IPS-18c (cell line): ENCODE measurements around the gene C19orf12.
"Not testable (repeated sequence)": the region's sequence is repeated elsewhere in the genome, so short reads cannot be mapped to it uniquely, and the experiment has no call there.

Source experiments
- H3K4me3 ChIP-seq: 2 replicates; pipeline ENCODE4 v1.7.0; 2013; ENCODE audit warnings: low read depth, mild to moderate bottlenecking, low read length, moderate library complexity; ENCODE audit not compliant: insufficient read depth
- H3K9me3 ChIP-seq: one replicate; pipeline ENCODE4 v1.6.1; 2013; ENCODE audit warnings: mild to moderate bottlenecking, low read length, moderate library complexity; ENCODE audit not compliant: control insufficient read depth, insufficient read depth

C19orf12 gene

DNA sequence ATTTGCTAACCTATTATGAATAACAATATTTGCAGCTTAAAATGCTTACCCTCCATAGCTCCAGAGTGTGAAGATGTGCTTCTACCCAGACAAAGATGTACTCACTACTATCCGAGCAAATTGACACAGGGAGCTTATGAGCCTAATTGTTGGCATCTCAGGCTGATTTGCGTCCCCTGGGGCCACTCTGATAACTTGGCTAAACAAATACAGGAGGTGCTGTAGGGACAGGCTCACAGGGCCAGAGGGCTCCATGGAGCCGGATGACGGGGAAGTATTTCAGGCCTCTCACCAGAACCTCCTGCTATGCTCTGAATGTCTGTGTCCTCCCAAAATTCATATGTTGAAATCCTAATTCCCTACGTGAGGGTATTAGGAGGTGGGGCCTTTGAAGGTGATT is 26.7 kb upstream of the C19orf12 start:
- Histone ChIP-seq H3K4me3 (no peak overlapping the region), H3K9me3 (no peaks in the 10 kb centered on the region)

DNA sequence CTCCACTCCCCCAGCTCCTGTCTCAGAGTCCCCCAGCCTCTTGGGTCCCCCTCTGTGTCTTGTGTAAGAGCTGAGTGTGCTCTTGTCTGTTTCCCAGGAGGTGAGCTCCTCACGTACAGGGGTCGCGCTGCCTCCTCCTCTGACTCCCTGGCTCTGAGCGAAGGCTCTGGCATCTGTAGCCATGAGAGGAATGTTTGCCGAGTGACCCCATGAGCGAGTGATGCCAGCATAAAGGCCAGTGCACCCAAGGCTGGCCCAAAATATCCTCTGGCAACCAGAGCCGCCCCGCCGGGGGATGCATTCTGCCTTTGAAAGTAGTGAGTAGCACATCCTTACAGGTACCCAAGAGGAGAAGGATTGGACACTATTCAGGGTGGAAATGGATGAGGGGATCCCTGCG is 26.2 kb upstream of the C19orf12 start:
- Histone ChIP-seq H3K4me3 (no peak overlapping the region), H3K9me3 (no peaks in the 10 kb centered on the region)

- H3K9me3 ChIP-seq, result no peaks in the 10 kb centered on the region
- H3K4me3 ChIP-seq, result no peak overlapping the region
Measured at GRCh38 chr19:29737461-29738000, 22.5 kb upstream of the C19orf12 start.

- H3K4me3 ChIP-seq, result no peak overlapping the region
- H3K9me3 ChIP-seq, result no peaks in the 10 kb centered on the region
Measured at GRCh38 chr19:29735829-29736228, 20.8 kb upstream of the C19orf12 start.

GRCh38 chr19:29731331-29731850 is 16.3 kb upstream of the C19orf12 start:
- no peak overlapping the region for H3K4me3 ChIP-seq
- no peaks in the 10 kb centered on the region for H3K9me3 ChIP-seq

- no peak overlapping the region for H3K4me3 ChIP-seq
- no peaks in the 10 kb centered on the region for H3K9me3 ChIP-seq
Measured at GRCh38 chr19:29727906-29728305, 12.8 kb upstream of the C19orf12 start.

GRCh38 chr19:29724746-29725145 is 9.7 kb upstream of the C19orf12 start:
- Histone ChIP-seq H3K9me3 (no peaks in the 10 kb centered on the region), H3K4me3 (no peak overlapping the region)

- H3K9me3 ChIP-seq, result no peaks in the 10 kb centered on the region
- no peak overlapping the region for H3K4me3 ChIP-seq
Measured at GRCh38 chr19:29724102-29724641, 9.1 kb upstream of the C19orf12 start.

GRCh38 chr19:29717051-29717450 is 2.0 kb upstream of the C19orf12 start:
- Histone ChIP-seq H3K4me3 (no peak overlapping the region), H3K9me3 (no peaks in the 10 kb centered on the region)

GRCh38 chr19:29715701-29716581 is 880 bp upstream of the C19orf12 start:
- H3K4me3 ChIP-seq, result peak overlapping the region; percentile 73
- H3K9me3 ChIP-seq, result no peaks in the 10 kb centered on the region

DNA sequence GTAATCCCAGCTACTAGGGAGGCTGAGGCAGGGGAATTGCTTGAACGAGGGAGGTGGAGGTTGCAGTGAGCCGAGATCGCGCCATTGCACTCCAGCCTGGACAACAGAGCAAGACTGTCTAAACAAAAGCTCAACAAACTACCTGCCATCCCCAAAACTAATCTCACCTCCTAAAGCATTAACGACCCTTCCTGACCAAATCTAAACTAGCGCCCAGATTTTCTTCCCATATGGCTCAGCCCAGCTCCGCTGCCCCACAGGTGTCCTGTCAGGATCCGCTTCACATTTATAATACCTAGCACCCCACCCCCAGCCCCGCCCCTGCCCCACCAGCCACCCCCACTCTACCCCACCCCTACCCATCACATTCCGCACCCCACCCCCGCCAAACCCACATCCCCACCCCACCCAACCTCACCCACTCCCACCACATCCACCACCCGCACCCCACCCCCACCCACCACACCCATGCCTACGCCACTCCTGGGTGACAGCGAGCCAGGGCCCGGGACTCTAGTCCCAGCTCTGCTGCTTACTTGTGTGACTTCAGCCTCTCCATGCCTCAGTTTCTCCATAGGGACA is 599 bp downstream of the C19orf12 start:
- H3K9me3 ChIP-seq, result no peaks in the 10 kb centered on the region
- peak overlapping the region; percentile 73 for H3K4me3 ChIP-seq

DNA sequence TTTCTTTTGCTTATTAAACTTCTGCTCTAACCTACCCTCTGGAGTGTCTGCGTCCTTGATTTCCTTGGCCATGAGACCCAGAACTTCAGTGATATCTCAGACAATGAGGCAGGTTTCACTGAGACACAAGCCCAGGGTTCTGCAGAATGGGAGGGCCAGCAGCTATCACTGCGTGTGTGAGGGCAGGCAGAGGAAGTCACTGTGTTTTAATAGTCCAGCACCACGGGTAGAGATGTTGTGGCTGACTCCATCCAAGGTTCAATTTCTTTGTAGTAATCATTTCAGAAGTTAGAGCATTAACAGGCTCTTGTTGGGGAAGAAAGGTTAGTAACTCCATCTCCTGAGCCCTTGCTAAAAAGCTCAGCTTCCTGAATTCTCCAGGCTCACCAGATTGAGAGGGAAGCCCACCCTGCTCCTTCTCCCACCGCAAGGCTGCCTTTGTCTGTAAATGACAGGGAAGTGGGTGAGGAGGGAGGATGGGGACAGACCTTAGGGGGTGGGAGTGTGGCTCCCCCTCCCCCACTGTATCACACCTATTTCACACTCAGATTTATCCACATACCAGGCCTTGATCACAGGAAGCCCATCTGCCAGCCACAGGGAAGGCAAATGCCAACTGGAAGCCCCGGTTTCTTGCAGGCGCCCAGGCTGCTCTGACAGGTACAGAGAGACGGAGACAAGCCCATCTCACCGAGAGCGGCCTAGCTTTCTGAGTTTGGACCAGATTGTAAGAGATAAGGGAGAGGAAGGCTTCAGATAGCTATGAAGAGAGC is 2.1 kb downstream of the C19orf12 start:
- Histone ChIP-seq H3K9me3 (no peaks in the 10 kb centered on the region), H3K4me3 (no peak overlapping the region)

DNA sequence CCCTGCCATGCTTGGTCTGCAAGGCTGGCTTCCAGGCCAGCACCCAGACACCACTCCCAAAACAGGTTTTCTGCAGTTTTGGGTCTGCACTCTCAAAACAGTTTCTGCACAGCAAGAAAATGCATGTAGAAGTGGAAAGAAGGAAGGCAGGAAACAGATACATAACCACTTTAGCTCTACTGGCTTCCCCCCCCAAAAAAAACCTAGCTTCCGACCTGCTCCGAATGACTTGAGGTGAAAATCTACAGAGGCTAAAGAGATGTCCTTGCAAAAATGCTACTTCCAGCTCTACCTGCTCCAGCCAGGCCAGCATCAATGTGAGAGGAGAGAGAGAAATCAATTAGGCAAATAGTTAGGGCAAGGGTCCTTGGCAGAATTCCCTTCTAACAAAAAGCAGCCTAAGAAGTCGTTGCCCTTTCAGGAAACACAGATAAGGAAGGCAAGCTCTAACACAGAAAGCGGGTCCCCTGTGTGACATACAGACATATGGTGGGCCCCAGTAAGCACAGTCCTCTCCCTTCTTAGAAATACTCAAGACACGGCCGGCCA is 3.4 kb downstream of the C19orf12 start:
- Histone ChIP-seq H3K4me3 (no peak overlapping the region), H3K9me3 (no peaks in the 10 kb centered on the region)

GRCh38 chr19:29709440-29709798 is 5.6 kb downstream of the C19orf12 start:
- not testable (repeated sequence) for H3K9me3 ChIP-seq, H3K4me3 ChIP-seq

- Histone ChIP-seq H3K4me3 (no peak overlapping the region), H3K9me3 (no peaks in the 10 kb centered on the region)
Measured at GRCh38 chr19:29708554-29709439, 6.3 kb downstream of the C19orf12 start.

DNA sequence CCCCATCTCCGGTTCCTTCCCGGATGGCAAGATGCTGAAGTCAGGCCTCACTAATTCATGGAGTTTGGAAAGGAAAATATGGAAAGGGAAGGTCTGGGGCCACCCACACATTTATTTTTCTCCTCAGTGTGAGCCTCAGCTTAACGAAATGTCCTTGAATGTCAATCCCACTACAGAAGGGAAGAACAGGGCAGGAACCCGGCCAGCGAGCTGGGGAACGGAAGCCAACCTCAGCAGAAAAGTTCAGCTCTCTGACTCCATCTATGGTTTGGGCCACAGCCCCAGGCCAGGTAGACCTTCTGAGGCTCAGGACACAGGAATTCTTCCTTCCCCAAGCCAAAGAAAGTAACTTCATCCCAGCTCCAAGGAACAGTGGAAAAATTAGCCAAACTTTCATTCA is 8.4 kb downstream of the C19orf12 start:
- Histone ChIP-seq H3K9me3 (no peaks in the 10 kb centered on the region), H3K4me3 (no peak overlapping the region)
